Fibroblast of lung (primary cell): Measurements from ENCODE around the gene HMG20A. TPM values are rescaled to one million over a fixed set of nuclear protein-coding genes. Genes with fewer than 3 reads are reported as not detected.

Source experiments
- DNase-seq, 2 donors: peaks; one replicate each; pipeline versions ENCODE4 v3.0.0 to v3.0.0-alpha.2; 2010; ENCODE audit warnings: low read depth in 2 of 2
- H2AFZ ChIP-seq: 2 replicates; pipeline ENCODE4 v1.5.1; 2012; ENCODE audit warnings: low read length, control low read depth, inconsistent platforms
- H3K27ac ChIP-seq: 2 replicates; pipeline ENCODE4 v1.5.1; 2011; ENCODE audit warnings: low read length, control low read depth; ENCODE audit not compliant: insufficient read depth
- H3K27me3 ChIP-seq: 2 replicates; pipeline ENCODE4 v1.5.1; 2011; ENCODE audit warnings: mild to moderate bottlenecking, low read length; ENCODE audit not compliant: control insufficient read depth, insufficient read depth
- H3K36me3 ChIP-seq: 2 replicates; pipeline ENCODE4 v1.5.1; 2011; ENCODE audit warnings: low read length; ENCODE audit not compliant: control insufficient read depth, insufficient read depth
- H3K4me1 ChIP-seq: 2 replicates; pipeline ENCODE4 v1.5.1; 2011; ENCODE audit warnings: low read length; ENCODE audit not compliant: control insufficient read depth, insufficient read depth; ENCODE audit errors: extremely low read depth
- H3K4me2 ChIP-seq: 2 replicates; pipeline ENCODE4 v1.5.1; 2011; ENCODE audit warnings: low read length, control low read depth; ENCODE audit not compliant: insufficient read depth; ENCODE audit errors: extremely low read depth
- H3K4me3 ChIP-seq, 4 experiments: fragments of 200-600 bp in 1 of 4; sonication (generic) in 1 of 4; replicated peaks in 1 of 4; 2 replicates each; pipeline ENCODE4 v1.5.1; 2011 to 2016; ENCODE audit warnings: low read length in 4 of 4, low read depth in 3 of 4, mild to moderate bottlenecking in 3 of 4, control low read depth in 2 of 4, inconsistent platforms in 1 of 4, mixed read lengths in 1 of 4; ENCODE audit not compliant: insufficient read depth in 1 of 4; ENCODE audit errors: control extremely low read depth in 1 of 4
- H3K79me2 ChIP-seq: 2 replicates; pipeline ENCODE4 v1.5.1; 2012; ENCODE audit warnings: mild to moderate bottlenecking, low read length, inconsistent platforms; ENCODE audit not compliant: control insufficient read depth, insufficient read depth
- H3K9ac ChIP-seq: 2 replicates; pipeline ENCODE4 v1.5.1; 2011; ENCODE audit warnings: mild to moderate bottlenecking, low read length, control low read depth; ENCODE audit not compliant: insufficient read depth
- H3K9me3 ChIP-seq: 2 replicates; pipeline ENCODE4 v1.5.1; 2012; ENCODE audit warnings: low read depth, low read length; ENCODE audit not compliant: control insufficient read depth, insufficient read depth
- H4K20me1 ChIP-seq: 2 replicates; pipeline ENCODE4 v1.5.1; 2011; ENCODE audit warnings: low read length; ENCODE audit not compliant: control insufficient read depth, insufficient read depth; ENCODE audit errors: extremely low read depth
- CTCF ChIP-seq, 2 donors: IDR thresholded peaks in 1 of 2; conservative IDR thresholded peaks in 1 of 2; 1 replicate in 1 of 2; 2 replicates in 1 of 2; pipeline ENCODE4 v1.5.1; 2011 to 2012; ENCODE audit warnings: low read length in 2 of 2, control low read depth in 1 of 2, inconsistent platforms in 1 of 2, low read depth in 1 of 2, mild to moderate bottlenecking in 1 of 2
- EZH2 ChIP-seq: IDR thresholded peaks from 2 replicates; pipeline ENCODE4 v1.5.1; 2012; ENCODE audit warnings: low read length, control low read depth, mild to moderate bottlenecking; ENCODE audit errors: missing control alignments
- polyA plus RNA-seq, 2 donors: library from polyadenylated mRNA; depleted of rRNA in 1 of 2; stranded (reverse) in 1 of 2; unstranded in 1 of 2; fragments of >200 nt; gene quantifications; 2 replicates each; pipeline ENCODE4 v1.2.1, GENCODE V29; 2011 to 2012; ENCODE audit warnings: missing spikeins in 1 of 2
- total RNA-seq: library from RNA; depleted of rRNA; stranded (reverse); fragments of >200 nt; gene quantifications from 2 replicates; pipeline ENCODE4 v1.2.1, GENCODE V29; 2014

Gene HMG20A
- total and polyA plus RNA-seq, 2 donors (not counting 1 experiment from before 2014, with no cell fraction given), result 26.3 to 38.0 TPM

- TF ChIP-seq CTCF (conservative IDR thresholded peaks at IDR 0.05 in 1 of 2, IDR thresholded peaks at IDR 0.05 in 1 of 2; ENCODE audit: low read depth in 1 of 2, low read length in 2 of 2), result no peak
- TF ChIP-seq EZH2, result no peak
- H3K79me2 ChIP-seq, result peaks cover 91% of the 10 kb centered on the region
- no peak overlapping the region for H2AFZ ChIP-seq
- no peak overlapping the region for H3K9ac ChIP-seq
- H3K27ac ChIP-seq, result no peak overlapping the region
- peak; percentile 49 to 60 for DNase-seq
- no peaks in the 10 kb centered on the region for H3K27me3 ChIP-seq
- no peaks in the 10 kb centered on the region for H3K4me1 ChIP-seq
- peaks cover 5% of the 10 kb centered on the region for H4K20me1 ChIP-seq
- H3K4me2 ChIP-seq, result no peak overlapping the region
- no peaks in the 10 kb centered on the region for H3K36me3 ChIP-seq
- H3K4me3 ChIP-seq, result no peak overlapping the region
- H3K9me3 ChIP-seq, result no peaks in the 10 kb centered on the region
Observed at GRCh38 chr15:77393471-77393840, 27.2 kb upstream of the HMG20A start.

GRCh38 chr15:77395013-77395774 lies 25.5 kb upstream of the HMG20A start:
- no peak overlapping the region for H3K4me2 ChIP-seq
- H3K27me3 ChIP-seq, result no peaks in the 10 kb centered on the region
- H2AFZ ChIP-seq, result no peak overlapping the region
- no peak for DNase-seq
- peaks cover 92% of the 10 kb centered on the region for H3K79me2 ChIP-seq
- H3K36me3 ChIP-seq, result no peaks in the 10 kb centered on the region
- no peak overlapping the region for H3K27ac ChIP-seq
- TF ChIP-seq CTCF (conservative IDR thresholded peaks at IDR 0.05 in 1 of 2, IDR thresholded peaks at IDR 0.05 in 1 of 2; ENCODE audit: low read depth in 1 of 2, low read length in 2 of 2) (no peak), EZH2 (no peak)
- no peaks in the 10 kb centered on the region for H3K9me3 ChIP-seq
- no peak overlapping the region for H3K9ac ChIP-seq
- peaks cover 2% of the 10 kb centered on the region for H4K20me1 ChIP-seq
- no peaks in the 10 kb centered on the region for H3K4me1 ChIP-seq
- no peak overlapping the region for H3K4me3 ChIP-seq

GRCh38 chr15:77396692-77397091 lies 24.0 kb upstream of the HMG20A start:
- Histone ChIP-seq H2AFZ (no peak overlapping the region), H3K9me3 (no peaks in the 10 kb centered on the region), H3K36me3 (no peaks in the 10 kb centered on the region), H3K9ac (no peak overlapping the region), H4K20me1 (peaks cover 2% of the 10 kb centered on the region), H3K27ac (no peak overlapping the region), H3K4me3 (no peak overlapping the region), H3K4me2 (no peak overlapping the region), H3K79me2 (peaks cover 93% of the 10 kb centered on the region), H3K27me3 (no peaks in the 10 kb centered on the region), H3K4me1 (no peaks in the 10 kb centered on the region)
- DNase-seq, result no peak
- TF ChIP-seq CTCF (conservative IDR thresholded peaks at IDR 0.05 in 1 of 2, IDR thresholded peaks at IDR 0.05 in 1 of 2; ENCODE audit: low read depth in 1 of 2, low read length in 2 of 2) (no peak), EZH2 (no peak)
